GM23248 (cell line): ENCODE data around the gene KCTD7. TPM values are rescaled to one million over a fixed set of nuclear protein-coding genes. Genes with fewer than 3 reads are reported as not detected.
"Not testable (repeated sequence)": the region's sequence is repeated elsewhere in the genome, so short reads cannot be mapped to it uniquely, and the experiment has no call there.

Experiments used
- DNase-seq: peaks from one replicate; pipeline ENCODE4 v3.0.0-alpha.2; 2015
- H2AFZ ChIP-seq: fragments of 200-600 bp; sonication (generic); 2 replicates; pipeline ENCODE4 v1.6.1; 2016; ENCODE audit warnings: antibody characterized with exemption
- H3F3A ChIP-seq: fragments of 200-600 bp; sonication (generic); 2 replicates; pipeline ENCODE4 v1.6.1; 2016; ENCODE audit warnings: mild to moderate bottlenecking, antibody characterized with exemption, mixed run types; ENCODE audit not compliant: insufficient read depth
- H3K27ac ChIP-seq: fragments of 200-600 bp; sonication (generic); 2 replicates; pipeline ENCODE4 v1.5.1; 2016; ENCODE audit warnings: mild to moderate bottlenecking
- H3K27me3 ChIP-seq: fragments of 200-600 bp; sonication (generic); replicated peaks from 2 replicates; pipeline ENCODE4 v1.6.1; 2016; ENCODE audit warnings: mild to moderate bottlenecking; ENCODE audit not compliant: insufficient read depth
- H3K36me3 ChIP-seq: fragments of 200-600 bp; sonication (generic); 2 replicates; pipeline ENCODE4 v1.6.1; 2016; ENCODE audit warnings: low read depth, mild to moderate bottlenecking
- H3K4me1 ChIP-seq: fragments of 200-600 bp; sonication (generic); 2 replicates; pipeline ENCODE4 v1.6.1; 2016; ENCODE audit warnings: mild to moderate bottlenecking; ENCODE audit not compliant: insufficient read depth
- H3K4me2 ChIP-seq: fragments of 200-600 bp; sonication (generic); one replicate; pipeline ENCODE4 v1.6.1; 2016; ENCODE audit warnings: mild to moderate bottlenecking; ENCODE audit not compliant: unreplicated experiment
- H3K4me3 ChIP-seq: fragments of 200-600 bp; sonication (generic); 2 replicates; pipeline ENCODE4 v1.5.1; 2016; ENCODE audit warnings: mild to moderate bottlenecking
- H3K79me2 ChIP-seq: fragments of 200-600 bp; sonication (generic); 2 replicates; pipeline ENCODE4 v1.6.1; 2016; ENCODE audit warnings: mild to moderate bottlenecking; ENCODE audit not compliant: insufficient read depth
- H3K9ac ChIP-seq: fragments of 200-600 bp; sonication (generic); 2 replicates; pipeline ENCODE4 v1.6.1; 2016; ENCODE audit warnings: mild to moderate bottlenecking
- H3K9me2 ChIP-seq: fragments of 200-600 bp; sonication (generic); 2 replicates; pipeline ENCODE4 v1.6.1; 2016; ENCODE audit warnings: mixed run types, mild to moderate bottlenecking, moderate library complexity; ENCODE audit not compliant: insufficient read depth
- H3K9me3 ChIP-seq: fragments of 200-600 bp; sonication (generic); one replicate; pipeline ENCODE4 v1.6.1; 2017; ENCODE audit warnings: low read depth
- H4K20me1 ChIP-seq: fragments of 200-600 bp; sonication (generic); 2 replicates; pipeline ENCODE4 v1.6.0; 2016; ENCODE audit not compliant: insufficient read depth
- EZH2 ChIP-seq: fragments of 200-600 bp; sonication (generic); IDR thresholded peaks from 2 replicates; pipeline ENCODE4 v1.6.1; 2018; ENCODE audit warnings: antibody characterized with exemption, mild to moderate bottlenecking; ENCODE audit not compliant: insufficient read depth, poor library complexity, severe bottlenecking
- EZH2phosphoT487 ChIP-seq: fragments of 200-600 bp; sonication (generic); IDR thresholded peaks from 2 replicates; pipeline ENCODE4 v1.6.1; 2018; ENCODE audit warnings: antibody characterized with exemption, moderate library complexity, mild to moderate bottlenecking, low read depth; ENCODE audit not compliant: insufficient read depth
- WGBS, 2 experiments: methylation state at CpG; one replicate each; pipeline ENCODE4 v1.1.6; 2015 to 2017; ENCODE audit warnings: low lambda C conversion rate in 2 of 2, low coverage in 1 of 2; ENCODE audit errors: missing lambda C conversion rate in 2 of 2; 5-methylcytosine and 5-hydroxymethylcytosine counted together
- in situ Hi-C: fragments of 300-500 bp; cut with MboI; formaldehyde crosslinking; loops from 2 replicates; pipeline ENCODE4 v1.15.0; 2020
- polyA plus RNA-seq: library from polyadenylated mRNA; unstranded; fragments of >200 nt; fragmentation: Nextera tagmentation; extraction: Ambion mirVana; gene quantifications from 2 replicates; pipeline ENCODE4 v1.2.1, GENCODE V29; 2016
- total RNA-seq: library from RNA; depleted of rRNA; stranded (reverse); fragments of >200 nt; shearing (Covaris generic); gene quantifications from 2 replicates; pipeline ENCODE4 v1.2.3, GENCODE V29; 2014

Gene KCTD7
- total and polyA plus RNA-seq, 2 experiments from 2014 or later: 5.0 to 11.6 TPM

GRCh38 chr7:66615699-66616098 lies 13.0 kb upstream of the KCTD7 start:
- no peak for DNase-seq
- Histone ChIP-seq H3K27me3 (no peaks in the 10 kb centered on the region), H3K9me2 (no peaks in the 10 kb centered on the region), H3F3A (no peaks in the 10 kb centered on the region), H3K9ac (no peak overlapping the region), H2AFZ (no peak overlapping the region), H4K20me1 (no peaks in the 10 kb centered on the region), H3K4me3 (no peak overlapping the region), H3K4me1 (no peaks in the 10 kb centered on the region), H3K4me2 (no peak overlapping the region), H3K36me3 (no peaks in the 10 kb centered on the region), H3K79me2 (no peaks in the 10 kb centered on the region), H3K9me3 (no peaks in the 10 kb centered on the region), H3K27ac (no peak overlapping the region)
- 22 to 38% methylated on average over 1 of the region's 1 CpG for WGBS, 2 experiments
- in situ Hi-C loops: no loop called here
- TF ChIP-seq EZH2phosphoT487: no peak
- no peak for TF ChIP-seq EZH2

- no peak for DNase-seq
- no peak overlapping the region for H3K27ac ChIP-seq
- in situ Hi-C loops: no loop called here
Measured at GRCh38 chr7:66617295-66617694, 11.4 kb upstream of the KCTD7 start.

GRCh38 chr7:66619341-66619948 lies 9.2 kb upstream of the KCTD7 start:
- H3K4me2 ChIP-seq: not testable (repeated sequence)

More at GRCh38 chr7:66617295-66617694, 11.4 kb upstream of the KCTD7 start:
- Histone ChIP-seq H3K4me1 (no peaks in the 10 kb centered on the region), H3K79me2 (no peaks in the 10 kb centered on the region), H3K9me3 (no peaks in the 10 kb centered on the region), H3K27me3 (no peaks in the 10 kb centered on the region), H3K36me3 (no peaks in the 10 kb centered on the region), H4K20me1 (no peaks in the 10 kb centered on the region), H3K9me2 (no peaks in the 10 kb centered on the region), H3F3A (no peaks in the 10 kb centered on the region), H3K4me3 (no peak overlapping the region), H3K9ac (no peak overlapping the region), H2AFZ (no peak overlapping the region), H3K4me2 (no peak overlapping the region)
- TF ChIP-seq EZH2phosphoT487 (no peak), EZH2 (no peak)
- 80 to 83% methylated on average over 8 of the region's 8 CpGs for WGBS, 2 experiments

DNA sequence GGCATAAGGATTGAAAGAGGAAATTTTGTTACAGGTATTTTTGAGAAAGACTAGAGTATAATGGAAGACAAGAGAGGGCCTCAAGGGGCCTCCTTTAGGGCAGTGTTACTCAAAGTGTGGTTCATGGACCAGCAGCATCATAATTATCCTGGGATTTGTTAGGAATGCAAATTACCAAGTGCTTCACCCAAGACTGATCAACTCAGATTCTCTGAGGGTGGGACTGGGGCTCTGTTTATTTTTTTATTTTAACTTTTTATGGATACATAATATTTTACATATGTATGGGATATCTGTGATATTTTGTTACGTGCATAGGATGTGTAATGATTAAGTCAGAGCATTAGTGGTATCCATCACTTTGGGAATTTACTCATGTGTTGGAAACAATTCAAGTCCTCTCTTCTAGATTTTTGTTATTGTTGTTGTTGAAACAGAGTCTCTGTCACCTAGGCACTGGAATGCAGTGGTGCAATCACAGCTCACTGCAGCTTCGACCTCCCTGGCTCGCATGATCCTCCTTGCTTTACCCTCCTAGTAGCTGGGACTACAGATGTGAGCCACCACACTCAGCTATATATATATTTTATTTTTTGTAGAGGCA lies 2.2 kb upstream of the KCTD7 start:
- H3K36me3 ChIP-seq: no peaks in the 10 kb centered on the region
- H3K27me3 ChIP-seq: no peaks in the 10 kb centered on the region
- peak overlapping the region; percentile 99 for H3K27ac ChIP-seq
- H3K4me3 ChIP-seq: no peak overlapping the region
- peak; percentile 90 for DNase-seq
- peaks cover 22% of the 10 kb centered on the region for H3K79me2 ChIP-seq
- H3K9me2 ChIP-seq: no peaks in the 10 kb centered on the region
- H3F3A ChIP-seq: peaks cover 23% of the 10 kb centered on the region; the same call in 1 of the 2 replicates
- 7 to 8% methylated on average over 3 of the region's 3 CpGs for WGBS, 2 experiments
- H3K9ac ChIP-seq: peak overlapping the region; percentile 95
- TF ChIP-seq EZH2: no peak
- no peak for TF ChIP-seq EZH2phosphoT487
- peaks cover 29% of the 10 kb centered on the region for H3K4me1 ChIP-seq
- H4K20me1 ChIP-seq: no peaks in the 10 kb centered on the region
- H2AFZ ChIP-seq: no peak overlapping the region
- H3K9me3 ChIP-seq: no peaks in the 10 kb centered on the region
- in situ Hi-C loops: no loop called here
- H3K4me2 ChIP-seq: peak overlapping the region; percentile 94

More at GRCh38 chr7:66619341-66619948, 9.2 kb upstream of the KCTD7 start:
- H3K36me3 ChIP-seq, H3F3A ChIP-seq, H3K27me3 ChIP-seq, H2AFZ ChIP-seq, H3K9ac ChIP-seq, DNase-seq, H3K79me2 ChIP-seq, H3K9me2 ChIP-seq, in situ Hi-C loops, H3K9me3 ChIP-seq, H4K20me1 ChIP-seq, H3K4me3 ChIP-seq, H3K4me1 ChIP-seq, H3K27ac ChIP-seq: not testable (repeated sequence)
- 48 to 50% methylated on average over 4 of the region's 4 CpGs for WGBS, 2 experiments
